Measurements from ENCODE around the gene GPR55.

The GPR55 gene

GRCh38 chr2:230934231-230935129 lies 9.4 kb upstream of the GPR55 start:
- no peak for DNase-seq (ENCODE audit: low read depth)

DNA sequence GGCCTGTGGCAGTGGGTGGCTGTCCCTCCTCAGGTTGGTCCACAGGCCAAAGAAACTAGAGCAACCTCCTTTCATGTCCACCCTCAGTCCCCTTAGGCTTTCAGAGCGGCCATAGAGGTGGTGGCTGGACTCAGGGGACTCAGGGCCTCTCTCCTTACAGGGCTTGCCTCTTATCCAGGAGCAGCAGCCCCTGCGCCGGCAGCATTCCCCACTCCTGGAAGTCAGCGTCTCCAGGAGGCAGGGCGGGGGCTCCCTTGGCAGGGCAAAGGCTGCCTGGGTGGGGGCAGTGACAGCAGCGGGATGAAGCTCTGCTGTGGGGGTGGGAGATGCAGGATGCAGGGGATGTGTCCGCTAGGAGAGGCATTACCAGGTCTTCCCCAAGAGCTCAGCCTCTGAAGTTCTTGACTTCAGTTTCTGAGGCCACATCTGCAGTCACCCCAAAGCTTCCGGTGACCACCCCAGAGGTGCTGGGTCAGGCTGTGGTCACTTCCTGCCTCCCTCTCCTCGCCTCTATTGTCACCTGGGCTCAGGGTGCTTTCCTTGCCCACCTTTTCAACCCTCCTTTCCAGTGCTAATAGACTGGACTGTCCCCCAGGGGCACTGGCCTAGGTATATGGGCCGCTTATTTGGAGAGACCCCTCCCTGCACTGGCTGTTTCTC lies 8.6 kb upstream of the GPR55 start:
- DNase-seq (ENCODE audit: low read depth) = no peak

GRCh38 chr2:230932556-230933511 lies 7.8 kb upstream of the GPR55 start:
- peak; percentile 45 for DNase-seq (ENCODE audit: low read depth)

- no peak for DNase-seq (ENCODE audit: low read depth)
Observed at GRCh38 chr2:230931556-230932231, 6.7 kb upstream of the GPR55 start.

GRCh38 chr2:230930928-230931555 lies 6.0 kb upstream of the GPR55 start:
- no peak for DNase-seq (ENCODE audit: low read depth)

GRCh38 chr2:230930149-230930780 lies 5.2 kb upstream of the GPR55 start:
- no peak for DNase-seq (ENCODE audit: low read depth)

- no peak for DNase-seq (ENCODE audit: low read depth)
Observed at GRCh38 chr2:230929381-230930148, 4.5 kb upstream of the GPR55 start.

GRCh38 chr2:230928701-230929380 lies 3.8 kb upstream of the GPR55 start:
- no peak for DNase-seq (ENCODE audit: low read depth)

- no peak for DNase-seq (ENCODE audit: low read depth)
Observed at GRCh38 chr2:230927711-230928341, 2.8 kb upstream of the GPR55 start.

DNA sequence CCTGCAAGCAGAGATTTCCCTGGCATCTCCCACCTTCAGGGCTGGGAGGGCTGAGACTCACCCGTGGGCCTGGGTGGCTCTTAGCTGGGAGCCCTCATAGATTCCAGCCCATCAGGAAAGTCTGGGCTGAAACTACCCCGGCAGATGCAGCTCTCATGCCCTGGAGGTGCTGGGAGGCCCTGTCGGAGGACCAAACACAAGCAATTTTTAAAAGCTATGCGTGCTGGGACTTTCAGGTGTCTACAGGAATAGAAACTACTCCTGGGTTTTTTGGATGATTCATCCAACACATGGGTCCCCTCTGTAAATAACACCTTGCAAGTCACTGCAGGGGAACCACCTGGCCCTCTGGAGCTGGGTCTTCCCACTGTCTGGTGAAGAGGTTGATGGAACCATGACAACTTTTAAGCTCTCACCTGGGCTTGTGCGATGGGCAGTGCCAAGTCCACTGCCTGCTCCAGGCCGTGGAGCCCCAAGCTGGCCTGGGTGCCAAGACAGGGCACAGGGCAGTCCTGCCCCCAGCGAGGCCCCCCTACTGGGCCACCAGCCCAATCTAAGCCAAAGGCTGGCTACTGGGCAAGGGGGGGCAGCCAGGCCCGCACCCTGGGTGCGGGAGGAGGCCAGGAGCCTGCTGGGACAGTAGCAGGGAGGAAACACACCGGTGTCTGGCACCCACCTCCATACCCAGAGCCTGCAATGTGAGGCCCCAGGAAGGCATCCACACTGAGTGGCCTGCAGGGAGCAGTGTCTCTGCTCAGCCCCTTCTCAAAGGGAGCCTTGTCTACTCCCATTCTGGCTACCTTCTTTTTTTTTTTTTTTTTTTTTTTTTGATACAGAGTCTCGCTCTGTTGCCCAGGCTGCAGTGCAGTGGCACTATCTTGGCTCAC lies 1.1 kb upstream of the GPR55 start:
- DNase-seq (ENCODE audit: low read depth) = no peak

- DNase-seq (ENCODE audit: low read depth) = no peak
Observed at GRCh38 chr2:230925443-230925878, 419 bp upstream of the GPR55 start.

DNA sequence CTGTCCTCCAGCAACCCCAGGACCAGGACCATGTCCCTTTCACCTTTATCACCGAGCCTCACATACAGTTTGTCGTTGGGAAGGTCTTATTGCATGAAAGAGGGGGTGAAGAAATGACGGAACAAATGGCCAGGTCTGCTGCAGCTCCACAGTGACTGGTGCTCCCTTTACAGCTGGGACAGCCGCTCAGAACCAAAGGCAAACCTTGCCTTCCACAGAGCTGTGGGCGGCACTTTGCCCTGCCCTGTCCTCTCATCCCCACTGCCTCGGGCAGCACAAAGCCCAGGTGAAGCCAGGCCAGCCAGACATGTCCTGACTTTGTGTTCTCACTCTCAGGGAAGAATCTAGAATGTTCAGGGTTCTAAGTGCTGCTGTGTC lies 961 bp downstream of the GPR55 start:
- no peak for DNase-seq (ENCODE audit: low read depth)

DNA sequence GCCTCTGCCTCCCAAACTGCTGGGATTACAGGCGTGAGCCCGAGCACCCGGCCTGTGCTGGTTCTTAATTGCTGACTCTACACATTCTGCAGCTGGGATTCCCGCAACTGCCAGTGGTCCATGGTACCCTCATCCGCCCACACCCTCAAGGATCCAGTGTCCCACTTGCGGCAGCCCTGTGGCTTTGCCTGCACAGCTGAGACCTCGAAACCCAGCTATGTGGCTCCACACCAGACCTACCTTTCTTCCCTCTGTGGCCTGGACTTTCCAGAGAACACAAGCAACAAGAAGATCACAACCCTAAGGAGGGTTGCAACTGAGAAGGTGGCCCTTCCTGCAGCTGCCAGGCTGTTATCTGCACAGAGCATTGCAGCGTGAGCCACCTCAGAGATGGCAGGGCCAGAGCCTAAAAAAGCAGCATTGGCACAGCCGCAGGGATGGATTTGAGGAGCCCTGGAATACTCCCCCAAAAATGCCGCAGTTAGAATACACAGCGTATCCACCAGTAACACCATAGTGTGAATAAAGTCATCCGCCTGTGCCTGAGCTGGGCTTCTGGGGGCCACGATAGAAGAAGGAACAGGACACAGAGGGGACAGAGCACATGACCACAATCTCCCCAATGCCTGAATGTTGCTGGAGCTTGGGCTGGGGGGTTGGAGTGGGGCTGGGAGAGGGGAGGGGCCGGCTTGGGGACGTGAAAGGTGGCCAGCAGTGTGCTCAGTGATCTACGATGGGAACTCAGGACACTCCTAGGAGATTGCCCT lies 1.9 kb downstream of the GPR55 start:
- DNase-seq (ENCODE audit: low read depth) = no peak

DNA sequence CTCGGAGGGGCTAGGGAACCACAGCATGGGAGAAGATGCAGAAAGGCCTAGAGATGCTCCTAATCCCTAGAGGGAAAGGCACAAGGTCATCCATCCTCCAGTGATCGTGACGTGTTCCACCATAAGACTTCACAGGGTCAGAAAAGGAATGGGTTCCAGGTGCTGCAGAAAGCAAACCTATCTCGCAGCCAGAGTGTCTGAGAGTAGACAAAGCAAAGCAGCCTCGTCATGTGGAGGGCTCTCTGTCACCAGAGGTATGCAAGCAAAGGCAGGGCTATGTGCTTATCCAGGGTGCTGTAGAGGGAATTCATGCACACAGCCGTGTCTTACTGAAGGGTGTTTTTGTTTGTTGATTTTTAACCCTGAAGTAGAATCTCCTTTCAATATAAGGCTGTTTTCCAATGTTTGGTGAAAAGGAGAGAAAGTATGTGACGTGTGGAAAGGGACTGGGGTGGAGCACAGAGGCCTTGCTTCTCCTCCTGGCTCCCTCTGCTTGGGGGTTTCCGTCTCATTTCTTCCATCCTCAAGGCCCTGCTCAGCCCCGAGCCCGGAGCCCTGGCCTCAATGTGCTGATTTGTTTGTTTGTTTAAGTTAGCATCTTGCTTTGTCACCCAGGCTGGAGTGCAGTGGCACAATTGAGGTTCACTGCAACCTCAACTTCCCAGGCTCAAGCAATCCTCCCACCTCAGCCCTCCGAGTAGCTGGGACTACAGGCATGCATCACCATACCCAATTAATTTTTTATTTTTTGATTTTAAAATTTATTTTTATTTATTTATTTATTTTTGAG lies 3.0 kb downstream of the GPR55 start:
- DNase-seq (ENCODE audit: low read depth) = no peak

DNA sequence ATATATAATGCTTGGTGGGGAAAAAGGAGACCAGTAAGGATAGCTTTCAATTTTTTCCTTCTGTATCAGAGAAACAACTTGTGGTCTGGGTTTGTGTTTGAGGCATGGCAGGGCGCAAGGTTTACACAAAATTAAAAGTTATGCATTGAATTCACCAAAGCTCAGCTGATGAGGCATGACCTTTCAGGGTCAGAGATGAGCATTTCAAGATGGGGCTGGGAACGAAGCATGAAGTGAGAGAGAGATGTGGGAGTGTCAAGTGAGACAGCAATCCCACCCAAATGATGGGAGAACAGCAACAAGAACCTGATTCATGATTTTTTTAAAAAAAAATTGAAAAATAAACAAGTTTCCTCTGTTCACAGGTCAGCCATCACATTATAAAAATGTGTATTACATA lies 4.9 kb downstream of the GPR55 start:
- no peak for DNase-seq (ENCODE audit: low read depth)

DNA sequence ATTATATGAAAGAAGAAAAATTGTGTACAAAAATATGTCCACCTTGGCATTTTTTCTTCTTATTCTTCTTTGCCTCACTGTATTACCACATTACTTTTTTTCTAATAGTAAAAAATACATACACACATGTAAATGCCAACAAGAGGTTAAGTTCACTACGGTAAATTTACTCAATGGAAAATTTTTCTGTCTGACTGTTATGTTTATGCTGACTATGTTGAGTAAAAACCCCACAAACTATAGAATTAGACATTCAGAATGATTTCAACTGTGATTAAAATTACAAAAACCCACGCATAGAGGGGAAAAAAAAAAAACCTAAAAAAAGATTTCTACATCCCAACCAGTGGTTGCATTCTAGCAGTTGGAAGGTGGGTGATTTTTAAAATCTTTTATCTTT lies 5.4 kb downstream of the GPR55 start:
- DNase-seq (ENCODE audit: low read depth) = no peak

Measured in fibroblast of gingiva (primary cell).